Left renal pelvis (tissue), 4 donors: Measurements from ENCODE around the gene CDH12. TPM values are rescaled to one million over a fixed set of nuclear protein-coding genes. Genes with fewer than 3 reads are reported as not detected.
"Not testable (repeated sequence)": the region's sequence is repeated elsewhere in the genome, so short reads cannot be mapped to it uniquely, and the experiment has no call there.

Experiments used
- DNase-seq, 4 donors: peaks; one replicate each; pipeline ENCODE4 v3.0.0-alpha.2; 2013; ENCODE audit warnings: low read depth in 4 of 4, low spot score in 3 of 4
- polyA plus RNA-seq, 4 donors: library from polyadenylated mRNA; unstranded; fragments of 120-200 nt; gene quantifications; one replicate each; pipeline ENCODE4 v1.2.1, GENCODE V29; 2013; ENCODE audit not compliant: insufficient read length in 4 of 4

CDH12 gene
- polyA plus RNA-seq, 4 donors, result 5.9 to 8.7 (median 7.3) TPM

GRCh38 chr5:22776285-22776684, 76.9 kb downstream of the CDH12 start:
- DNase-seq, result no peak

GRCh38 chr5:22774214-22774613, 78.9 kb downstream of the CDH12 start:
- not testable (repeated sequence) for DNase-seq

- DNase-seq, result no peak
These were observed 88.4 kb downstream of the CDH12 start for GRCh38 chr5:22764736-22765135.

GRCh38 chr5:22757776-22758175, 95.4 kb downstream of the CDH12 start:
- DNase-seq, result no peak

GRCh38 chr5:22754155-22754554, 99.0 kb downstream of the CDH12 start:
- no peak for DNase-seq

- no peak for DNase-seq
These were observed 101.6 kb downstream of the CDH12 start for GRCh38 chr5:22751536-22751935.

- no peak for DNase-seq
These were observed 116.6 kb downstream of the CDH12 start for GRCh38 chr5:22736443-22737003.

- DNase-seq, result no peak
These were observed 118.2 kb downstream of the CDH12 start for GRCh38 chr5:22734907-22735306.

GRCh38 chr5:22728610-22729009, 124.5 kb downstream of the CDH12 start:
- DNase-seq, result no peak

- DNase-seq, result no peak
These were observed 130.7 kb downstream of the CDH12 start for GRCh38 chr5:22722491-22722890.

GRCh38 chr5:22722056-22722455, 131.1 kb downstream of the CDH12 start:
- DNase-seq, result no peak

- DNase-seq, result no peak
These were observed 133.3 kb downstream of the CDH12 start for GRCh38 chr5:22719842-22720241.

- no peak for DNase-seq
These were observed 142.5 kb downstream of the CDH12 start for GRCh38 chr5:22710660-22711059.

GRCh38 chr5:22709743-22710142, 143.4 kb downstream of the CDH12 start:
- no peak for DNase-seq

- no peak for DNase-seq
These were observed 144.3 kb downstream of the CDH12 start for GRCh38 chr5:22708770-22709328.

GRCh38 chr5:22706901-22707300, 146.2 kb downstream of the CDH12 start:
- no peak for DNase-seq

- DNase-seq, result no peak
These were observed 153.8 kb downstream of the CDH12 start for GRCh38 chr5:22699319-22699718.

- no peak for DNase-seq
These were observed 160.0 kb downstream of the CDH12 start for GRCh38 chr5:22693121-22693520.

- DNase-seq, result no peak
These were observed 170.1 kb downstream of the CDH12 start for GRCh38 chr5:22683050-22683449.

GRCh38 chr5:22678886-22679285, 174.3 kb downstream of the CDH12 start:
- no peak for DNase-seq

- DNase-seq, result no peak
These were observed 180.0 kb downstream of the CDH12 start for GRCh38 chr5:22673131-22673530.

GRCh38 chr5:22669345-22669744, 183.8 kb downstream of the CDH12 start:
- no peak for DNase-seq

GRCh38 chr5:22665801-22666200, 187.3 kb downstream of the CDH12 start:
- DNase-seq, result no peak
